ENCODE measurements around the gene TPD52L1. TPM values are rescaled to one million over a fixed set of nuclear protein-coding genes. Genes with fewer than 3 reads are reported as not detected.

TPD52L1 gene
- total and polyA plus RNA-seq, 10 of the 15 experiments (the other 5 are each of a cell fraction or from before 2014, with no cell fraction given), result 0.03 to 2.6 (median 0.16) TPM; not detected in 3

DNA sequence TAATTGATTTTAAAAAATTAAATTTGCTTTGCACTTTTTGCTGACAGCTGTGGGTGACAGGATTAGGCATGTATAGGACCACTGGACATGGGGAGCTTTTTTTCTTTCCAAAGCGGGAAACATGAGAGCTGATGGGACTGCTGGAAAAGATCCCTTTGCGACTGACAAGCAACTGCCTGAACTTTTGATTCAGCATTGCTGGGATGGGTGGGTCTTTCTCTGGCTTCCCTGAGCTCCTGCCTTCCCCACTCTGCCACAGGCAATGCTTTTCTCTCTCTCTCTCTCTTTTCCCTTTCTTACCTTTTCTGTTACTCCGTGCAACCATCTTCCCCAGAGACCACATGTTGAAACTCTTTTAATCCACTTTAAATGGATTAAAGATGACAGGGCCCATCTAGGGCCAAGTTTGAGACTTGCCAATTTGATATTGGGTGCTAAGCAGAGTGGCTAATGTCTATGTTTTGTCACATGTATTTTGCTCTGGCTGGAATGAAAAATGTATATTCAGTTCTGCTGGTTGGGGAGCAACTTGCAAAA lies 33.5 kb upstream of the TPD52L1 start:
- WGBS (ENCODE audit: insufficient coverage, insufficient replicate concordance, low lambda C conversion rate, missing lambda C conversion rate), result 15% methylated on average over 3 of the region's 3 CpGs
- no peak overlapping the region for H3K4me3 ChIP-seq
- H3K79me2 ChIP-seq (ENCODE audit: control insufficient read depth, insufficient read depth, low read length), result no peaks in the 10 kb centered on the region
- H3K27ac ChIP-seq (ENCODE audit: control insufficient read depth, insufficient read depth), result no peak overlapping the region
- no TSS peak for BruUV-seq (replicated peaks)
- no peaks in the 10 kb centered on the region for H4K20me1 ChIP-seq (ENCODE audit: control insufficient read depth, insufficient read depth)
- FAIRE-seq (no peak), DNase-seq (ENCODE audit: low read depth, low spot score) (no peak), ATAC-seq (no peak)
- intact Hi-C loops (cut with micrococcal nuclease; ENCODE audit: unreplicated experiment) (no loop called here), in situ Hi-C loops (cut with MboI) (no loop called here)
- H3K36me3 ChIP-seq (ENCODE audit: control insufficient read depth in 2 of 2, insufficient read depth in 2 of 2, low read length in 1 of 2), result no peaks in the 10 kb centered on the region
- no peak for TF ChIP-seq IKZF1 (conservative IDR thresholded peaks at IDR 0.05)
- no peak for TF ChIP-seq NFIC (IDR thresholded peaks at IDR 0.05; ENCODE audit: low read depth, low read length)
- TF ChIP-seq NRF1 (conservative IDR thresholded peaks at IDR 0.05; ENCODE audit: low read depth, low read length), result no peak
- TF ChIP-seq, protein P1, sequence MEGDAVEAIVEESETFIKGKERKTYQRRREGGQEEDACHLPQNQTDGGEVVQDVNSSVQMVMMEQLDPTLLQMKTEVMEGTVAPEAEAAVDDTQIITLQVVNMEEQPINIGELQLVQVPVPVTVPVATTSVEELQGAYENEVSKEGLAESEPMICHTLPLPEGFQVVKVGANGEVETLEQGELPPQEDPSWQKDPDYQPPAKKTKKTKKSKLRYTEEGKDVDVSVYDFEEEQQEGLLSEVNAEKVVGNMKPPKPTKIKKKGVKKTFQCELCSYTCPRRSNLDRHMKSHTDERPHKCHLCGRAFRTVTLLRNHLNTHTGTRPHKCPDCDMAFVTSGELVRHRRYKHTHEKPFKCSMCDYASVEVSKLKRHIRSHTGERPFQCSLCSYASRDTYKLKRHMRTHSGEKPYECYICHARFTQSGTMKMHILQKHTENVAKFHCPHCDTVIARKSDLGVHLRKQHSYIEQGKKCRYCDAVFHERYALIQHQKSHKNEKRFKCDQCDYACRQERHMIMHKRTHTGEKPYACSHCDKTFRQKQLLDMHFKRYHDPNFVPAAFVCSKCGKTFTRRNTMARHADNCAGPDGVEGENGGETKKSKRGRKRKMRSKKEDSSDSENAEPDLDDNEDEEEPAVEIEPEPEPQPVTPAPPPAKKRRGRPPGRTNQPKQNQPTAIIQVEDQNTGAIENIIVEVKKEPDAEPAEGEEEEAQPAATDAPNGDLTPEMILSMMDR (IDR thresholded peaks at IDR 0.05 in 2 of 3, conservative IDR thresholded peaks at IDR 0.05 in 1 of 3; ENCODE audit: control insufficient read depth in 2 of 3, extremely low read depth in 1 of 3, insufficient read depth in 1 of 3, low read depth in 3 of 3, low read length in 3 of 3), result no peak
- no peak for TF ChIP-seq DPF2 (IDR thresholded peaks at IDR 0.05)
- no peak for TF ChIP-seq ETV6 (conservative IDR thresholded peaks at IDR 0.05 in 1 of 2, IDR thresholded peaks at IDR 0.05 in 1 of 2; ENCODE audit: borderline replicate concordance in 1 of 2, low read depth in 1 of 2)
- no peak for TF ChIP-seq TCF12 (IDR thresholded peaks at IDR 0.05; ENCODE audit: low read depth, low read length)
- TF ChIP-seq IKZF2 (IDR thresholded peaks at IDR 0.05), result no peak
- TF ChIP-seq, protein P2, sequence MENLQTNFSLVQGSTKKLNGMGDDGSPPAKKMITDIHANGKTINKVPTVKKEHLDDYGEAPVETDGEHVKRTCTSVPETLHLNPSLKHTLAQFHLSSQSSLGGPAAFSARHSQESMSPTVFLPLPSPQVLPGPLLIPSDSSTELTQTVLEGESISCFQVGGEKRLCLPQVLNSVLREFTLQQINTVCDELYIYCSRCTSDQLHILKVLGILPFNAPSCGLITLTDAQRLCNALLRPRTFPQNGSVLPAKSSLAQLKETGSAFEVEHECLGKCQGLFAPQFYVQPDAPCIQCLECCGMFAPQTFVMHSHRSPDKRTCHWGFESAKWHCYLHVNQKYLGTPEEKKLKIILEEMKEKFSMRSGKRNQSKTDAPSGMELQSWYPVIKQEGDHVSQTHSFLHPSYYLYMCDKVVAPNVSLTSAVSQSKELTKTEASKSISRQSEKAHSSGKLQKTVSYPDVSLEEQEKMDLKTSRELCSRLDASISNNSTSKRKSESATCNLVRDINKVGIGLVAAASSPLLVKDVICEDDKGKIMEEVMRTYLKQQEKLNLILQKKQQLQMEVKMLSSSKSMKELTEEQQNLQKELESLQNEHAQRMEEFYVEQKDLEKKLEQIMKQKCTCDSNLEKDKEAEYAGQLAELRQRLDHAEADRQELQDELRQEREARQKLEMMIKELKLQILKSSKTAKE (IDR thresholded peaks at IDR 0.05; ENCODE audit: low read depth, poor library complexity, severe bottlenecking), result no peak
- no peak for TF ChIP-seq SUPT20H (IDR thresholded peaks at IDR 0.05; ENCODE audit: borderline replicate concordance, control insufficient read depth, low read depth, low read length)
- TF ChIP-seq HCFC1 (IDR thresholded peaks at IDR 0.05; ENCODE audit: low read length), result no peak
- TF ChIP-seq SUZ12 (IDR thresholded peaks at IDR 0.05; ENCODE audit: unreplicated experiment), result no peak
- TF ChIP-seq, protein P3, sequence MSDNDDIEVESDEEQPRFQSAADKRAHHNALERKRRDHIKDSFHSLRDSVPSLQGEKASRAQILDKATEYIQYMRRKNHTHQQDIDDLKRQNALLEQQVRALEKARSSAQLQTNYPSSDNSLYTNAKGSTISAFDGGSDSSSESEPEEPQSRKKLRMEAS (IDR thresholded peaks at IDR 0.05; ENCODE audit: low read depth, low read length), result no peak
- TF ChIP-seq TBL1XR1 (IDR thresholded peaks at IDR 0.05; ENCODE audit: low read depth, low read length), result no peak
- no peak for TF ChIP-seq NFYB (IDR thresholded peaks at IDR 0.05; ENCODE audit: insufficient read depth, low read depth, low read length)
- ChIA-PET POLR2A (no interaction called here), RAD21 (ENCODE audit: unreplicated experiment) (no interaction called here), SMC1A (ENCODE audit: uncharacterized antibody, unreplicated experiment) (interaction anchor here (1.1 kb wide), 1 partner anchor 9 kb away, joined by 3 read pairs; no protein-coding TSS in a partner anchor), CTCF (interaction anchor here (1.4 kb wide), 1 partner anchor 250 kb away, joined by 5 read pairs; no protein-coding TSS in a partner anchor)
- no peaks in the 10 kb centered on the region for H3K9me3 ChIP-seq (replicated peaks; ENCODE audit: control insufficient read depth, insufficient read depth, low read length)
- H3K9ac ChIP-seq (ENCODE audit: control insufficient read depth, insufficient read depth, low read length), result no peak overlapping the region
- no peaks in the 10 kb centered on the region for H3K4me1 ChIP-seq (ENCODE audit: control insufficient read depth, insufficient read depth, low read length)
- H2AFZ ChIP-seq (ENCODE audit: control insufficient read depth, low read depth, low read length), result no peak overlapping the region
- H3K27me3 ChIP-seq (replicated peaks in 1 of 2; ENCODE audit: control insufficient read depth in 2 of 2, insufficient read depth in 2 of 2, low read length in 1 of 2), result no peaks in the 10 kb centered on the region; a peak in 1 of 4 replicates
- H3K4me2 ChIP-seq (ENCODE audit: control insufficient read depth, insufficient read depth), result no peak overlapping the region

All from GM12878 (cell line).